Daoy (cell line): ENCODE measurements around the gene CARD14. TPM values are rescaled to one million over a fixed set of nuclear protein-coding genes. Genes with fewer than 3 reads are reported as not detected.

Experiments
- DNase-seq: peaks from one replicate; pipeline ENCODE4 v3.0.0-alpha.2; 2015; ENCODE audit warnings: low read depth
- total RNA-seq: library from RNA; depleted of rRNA; stranded (reverse); fragments of >200 nt; shearing (Covaris generic); gene quantifications from 2 replicates; pipeline ENCODE4 v1.2.3, GENCODE V29; 2014

The CARD14 gene
- total RNA-seq, 1 experiment from 2014 or later, result not detected

GRCh38 chr17:80210348-80211108, 40.7 kb downstream of the CARD14 start:
- DNase-seq, result no peak

GRCh38 chr17:80212109-80212508, 42.3 kb downstream of the CARD14 start:
- DNase-seq, result no peak

GRCh38 chr17:80212511-80212910, 42.7 kb downstream of the CARD14 start:
- DNase-seq, result no peak

- DNase-seq, result no peak
Observed at GRCh38 chr17:80212962-80213642, 43.3 kb downstream of the CARD14 start.

GRCh38 chr17:80213643-80213975, 43.8 kb downstream of the CARD14 start:
- no peak for DNase-seq

- no peak for DNase-seq
Observed at GRCh38 chr17:80214012-80214877, 44.4 kb downstream of the CARD14 start.

- no peak for DNase-seq
Observed at GRCh38 chr17:80214878-80215210, 45.0 kb downstream of the CARD14 start.

- DNase-seq, result no peak
Observed at GRCh38 chr17:80216473-80217456, 46.9 kb downstream of the CARD14 start.

GRCh38 chr17:80217703-80218362, 48.0 kb downstream of the CARD14 start:
- DNase-seq, result no peak

- no peak for DNase-seq
Observed at GRCh38 chr17:80218391-80218790, 48.6 kb downstream of the CARD14 start.

GRCh38 chr17:80219013-80219762, 49.4 kb downstream of the CARD14 start:
- peak; percentile 89 for DNase-seq

GRCh38 chr17:80219763-80220053, 49.9 kb downstream of the CARD14 start:
- DNase-seq, result no peak

- peak; percentile 66 for DNase-seq
Observed at GRCh38 chr17:80220054-80220735, 50.4 kb downstream of the CARD14 start, which contains the start of the genes SGSH and SLC26A11. SGSH (minus strand) TSS chr17:80220333; CDS start chr17:80220313, 20 bp downstream. SLC26A11 (plus strand) TSS chr17:80220427; CDS start chr17:80221561, 1,134 bp downstream.

- DNase-seq, result no peak
Observed at GRCh38 chr17:80220736-80221215, 50.9 kb downstream of the CARD14 start.

GRCh38 chr17:80221351-80222105, 51.7 kb downstream of the CARD14 start:
- no peak for DNase-seq

GRCh38 chr17:80222376-80223141, 52.7 kb downstream of the CARD14 start:
- no peak for DNase-seq

- no peak for DNase-seq
Observed at GRCh38 chr17:80223142-80223815, 53.4 kb downstream of the CARD14 start.
